Measurements from ENCODE around the gene MOXD1. TPM values are rescaled to one million over a fixed set of nuclear protein-coding genes. Genes with fewer than 3 reads are reported as not detected.

Gene MOXD1
- total and polyA plus RNA-seq, 2 of the 8 experiments (the other 6 are each of a cell fraction or from before 2014, with no cell fraction given): 1.6 to 3.5 TPM

DNA sequence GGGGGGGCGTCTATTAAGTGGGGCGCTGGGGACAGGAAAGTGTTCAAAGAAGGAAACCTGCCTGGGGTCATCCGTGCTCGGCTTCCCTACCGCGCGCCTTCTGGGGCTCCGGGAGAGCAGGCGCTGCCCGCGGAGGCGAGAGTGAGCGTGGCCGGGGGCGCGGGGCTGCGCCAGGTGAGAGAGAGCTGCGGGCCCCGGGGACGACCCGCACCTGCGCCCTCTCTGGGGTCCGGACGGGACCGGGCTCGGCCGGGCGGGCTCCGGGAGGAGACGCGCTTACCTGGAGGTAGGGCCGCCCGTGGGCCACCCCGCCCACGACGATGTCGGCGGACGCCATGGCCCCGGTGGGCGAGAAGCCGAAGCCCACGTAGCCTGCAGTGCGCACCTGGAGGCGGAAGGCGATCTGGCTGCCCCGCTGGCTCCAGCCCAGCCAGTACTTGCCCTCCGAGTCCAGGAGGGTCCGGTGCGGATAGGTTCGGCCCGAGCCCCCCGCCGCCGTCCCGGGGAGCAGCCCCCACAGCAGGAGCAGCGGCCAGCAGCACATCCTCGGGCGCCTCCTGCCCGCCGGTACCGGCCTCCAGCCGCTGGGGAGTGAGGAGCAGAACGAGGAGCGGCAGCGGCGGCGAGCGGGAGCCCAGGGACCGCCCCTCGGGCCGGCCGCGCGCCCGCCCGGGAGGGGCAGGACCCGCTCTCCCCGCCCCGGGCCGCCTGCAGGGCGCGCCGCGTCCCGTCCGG, at the start of gene MOXD1 (continued):
- TF ChIP-seq KDM4A (IDR thresholded peaks at IDR 0.05; ENCODE audit: low read depth, low read length, severe bottlenecking) (peak; percentile 98), SUZ12 (IDR thresholded peaks at IDR 0.05; ENCODE audit: low read length) (peak; percentile 69; the same call in 1 of the 2 replicates), SRF (IDR thresholded peaks at IDR 0.05; ENCODE audit: low read depth, low read length) (0 out of 2 replicates have a peak, but pooled peaks have one; percentile 1), EZH2 (IDR thresholded peaks at IDR 0.05; ENCODE audit: low read depth, low read length, severe bottlenecking) (peak; percentile 74), SIN3A (conservative IDR thresholded peaks at IDR 0.05 in 1 of 2, IDR thresholded peaks at IDR 0.05 in 1 of 2; ENCODE audit: low read depth in 1 of 2, low read length in 2 of 2) (no peak)
